Kasumi-1 (cell line): ENCODE results near the gene RAB20.
"Not testable (repeated sequence)": the region's sequence is repeated elsewhere in the genome, so short reads cannot be mapped to it uniquely, and the experiment has no call there.

Experiments
- DNase-seq, 2 experiments: peaks; one replicate each; lab custom pipeline; 2025; lab: John Stamatoyannopoulos, UW

The RAB20 gene

DNA sequence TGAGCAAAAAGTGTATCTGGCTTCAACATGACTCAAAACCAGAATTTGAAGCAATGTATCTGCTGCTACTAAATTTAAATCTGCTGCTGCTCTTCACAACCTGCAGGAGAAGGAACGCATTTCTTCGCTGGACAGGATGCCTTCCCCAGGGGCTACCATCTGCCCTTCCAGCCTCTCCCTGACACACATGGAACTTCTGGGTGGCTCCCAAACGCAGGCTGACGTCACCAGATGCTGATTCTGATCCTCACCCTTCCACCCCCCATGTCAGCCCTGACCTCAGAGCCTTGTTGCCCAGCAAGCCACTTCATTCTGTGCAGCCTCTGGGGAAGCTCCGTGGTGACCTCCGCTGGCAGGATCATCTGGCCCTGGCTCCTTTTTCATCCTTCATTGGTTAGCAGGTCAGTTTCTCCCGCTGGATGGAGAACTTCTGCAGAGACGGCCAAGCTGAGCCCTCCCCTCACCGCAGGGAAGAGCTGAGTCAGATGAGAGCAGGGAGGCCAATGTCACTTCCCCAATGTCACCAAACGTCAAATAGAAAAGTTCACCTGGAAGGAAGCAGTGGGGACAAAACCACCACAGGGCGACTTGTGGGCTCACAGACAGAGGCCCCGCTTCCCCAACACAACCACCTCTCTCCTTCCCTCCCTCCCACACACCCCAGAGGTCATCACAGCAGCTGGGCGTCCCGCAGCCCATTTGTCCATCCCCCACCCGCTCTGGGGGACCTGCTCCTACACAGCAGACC lies 14.0 kb upstream of the RAB20 start:
- peak; percentile 43 to 74 for DNase-seq

DNA sequence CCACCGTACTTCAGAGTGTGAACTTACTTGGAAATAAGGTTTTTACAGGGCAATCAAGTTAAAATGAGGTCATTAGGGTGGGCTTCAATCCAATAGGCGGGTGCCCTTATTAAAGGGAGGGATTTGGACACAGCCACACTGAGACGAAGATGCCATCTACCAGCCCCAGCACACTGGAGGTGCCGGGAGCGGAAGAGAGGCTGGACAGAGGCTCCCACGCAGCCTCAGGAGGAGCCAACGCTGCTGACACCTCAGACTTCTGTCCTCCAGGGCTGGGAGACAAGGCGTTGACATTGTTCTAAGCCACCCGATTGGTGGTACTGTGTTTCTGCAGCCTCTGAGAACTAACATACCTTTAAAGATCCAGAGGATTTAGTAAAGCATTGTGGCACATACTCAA lies 12.6 kb upstream of the RAB20 start:
- no peak for DNase-seq

DNA sequence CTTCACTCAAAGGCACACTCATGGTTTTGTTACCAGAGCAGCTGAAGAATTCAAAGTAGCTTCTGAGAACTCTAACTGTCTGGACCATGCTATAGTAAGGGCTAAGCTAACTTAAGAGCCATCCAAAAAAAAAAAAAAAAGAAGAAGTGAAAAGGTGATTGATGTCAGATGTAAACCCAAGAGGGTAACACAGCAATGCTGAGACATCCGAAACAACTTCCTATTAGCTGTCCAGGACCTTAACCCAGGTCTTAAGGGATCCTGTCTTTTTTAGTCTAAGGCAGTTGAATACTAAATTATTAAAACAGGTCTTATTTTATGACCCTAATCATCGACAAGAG lies 11.2 kb upstream of the RAB20 start:
- no peak for DNase-seq

GRCh38 chr13:110571896-110572777 lies 10.6 kb upstream of the RAB20 start:
- DNase-seq, result no peak

- no peak for DNase-seq
Observed at GRCh38 chr13:110570886-110571285, 9.4 kb upstream of the RAB20 start.

DNA sequence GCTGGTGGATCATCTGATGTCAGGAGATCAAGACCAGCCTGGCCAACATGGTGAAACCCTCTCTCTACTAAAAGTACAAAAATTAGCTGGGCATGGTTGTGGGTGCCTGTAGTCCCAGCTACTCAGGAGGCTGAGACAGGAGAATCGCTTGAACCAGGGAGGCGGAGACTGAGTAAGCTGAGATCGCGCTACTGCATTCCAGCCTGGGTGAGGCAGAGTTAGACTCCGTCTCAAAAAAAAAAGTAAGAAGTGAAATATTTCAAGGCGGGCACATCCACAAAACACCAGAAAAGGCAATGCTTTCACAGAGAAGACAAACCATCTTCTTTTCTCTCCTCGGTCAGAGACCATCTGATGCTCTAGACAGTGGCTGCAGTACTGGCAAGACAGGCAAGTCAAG lies 8.4 kb upstream of the RAB20 start:
- DNase-seq, result not testable (repeated sequence)

- DNase-seq, result no peak
Observed at GRCh38 chr13:110568612-110569011, 7.1 kb upstream of the RAB20 start.

DNA sequence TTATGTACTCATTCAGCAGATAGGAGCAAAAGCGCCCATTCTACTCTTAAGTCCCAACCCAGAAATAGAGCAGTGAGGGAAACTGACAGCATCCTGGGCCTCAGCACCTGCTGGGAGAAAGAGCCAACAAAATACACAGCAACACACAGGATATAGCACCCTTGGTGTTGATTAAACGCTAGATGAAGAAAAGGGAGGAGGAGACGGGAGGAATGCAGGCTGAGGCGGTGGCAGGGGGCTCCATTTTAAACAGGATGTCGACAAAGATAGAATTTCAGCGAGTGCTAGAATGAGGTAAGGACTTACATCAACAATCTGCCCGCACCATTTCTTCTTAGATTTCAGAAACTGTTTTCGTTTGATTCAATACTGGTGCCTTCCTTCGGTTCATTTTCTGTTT lies 4.6 kb upstream of the RAB20 start:
- no peak for DNase-seq

- peak; percentile 8 to 21 for DNase-seq
Observed at GRCh38 chr13:110565296-110565695, 3.8 kb upstream of the RAB20 start.

DNA sequence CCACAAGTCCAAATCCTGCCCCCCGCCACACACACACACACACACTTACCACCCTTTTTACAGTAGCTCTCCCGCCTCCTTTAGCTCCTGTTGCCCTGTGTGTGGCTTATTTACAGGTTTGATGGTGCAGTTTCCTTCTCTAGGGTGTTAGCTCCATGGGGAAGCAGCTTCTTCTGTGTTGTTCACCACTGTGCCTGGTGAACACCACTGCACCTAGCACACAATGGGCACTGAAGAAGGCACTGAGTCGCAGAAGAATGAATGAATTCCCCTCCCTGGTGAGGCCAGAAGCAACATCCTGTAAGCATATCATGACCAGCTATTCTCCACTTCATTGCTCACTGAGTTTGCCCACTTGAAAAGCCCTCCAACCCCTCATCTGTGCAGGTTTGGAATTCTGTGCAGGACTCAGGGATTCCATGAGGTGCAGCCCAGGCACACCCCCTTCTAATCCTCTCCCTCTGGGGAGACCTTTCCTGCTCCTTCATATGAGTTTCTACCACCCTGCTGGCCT lies 3.0 kb upstream of the RAB20 start:
- no peak for DNase-seq

DNA sequence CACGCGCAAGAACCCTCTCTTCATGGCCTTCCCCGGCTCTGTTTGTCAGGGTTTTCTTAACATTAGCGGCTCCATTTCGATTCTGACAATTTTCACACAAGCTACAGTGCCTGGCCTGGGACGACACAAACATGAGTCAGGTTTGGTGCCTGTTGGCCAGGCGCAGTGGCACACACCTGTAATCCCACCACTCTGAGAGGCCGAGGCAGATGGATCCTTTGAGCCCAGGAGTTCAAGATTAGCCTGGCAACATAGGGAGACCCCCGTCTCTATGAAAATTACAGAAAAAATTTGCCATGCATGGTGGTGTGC lies 1.9 kb upstream of the RAB20 start:
- no peak for DNase-seq

DNA sequence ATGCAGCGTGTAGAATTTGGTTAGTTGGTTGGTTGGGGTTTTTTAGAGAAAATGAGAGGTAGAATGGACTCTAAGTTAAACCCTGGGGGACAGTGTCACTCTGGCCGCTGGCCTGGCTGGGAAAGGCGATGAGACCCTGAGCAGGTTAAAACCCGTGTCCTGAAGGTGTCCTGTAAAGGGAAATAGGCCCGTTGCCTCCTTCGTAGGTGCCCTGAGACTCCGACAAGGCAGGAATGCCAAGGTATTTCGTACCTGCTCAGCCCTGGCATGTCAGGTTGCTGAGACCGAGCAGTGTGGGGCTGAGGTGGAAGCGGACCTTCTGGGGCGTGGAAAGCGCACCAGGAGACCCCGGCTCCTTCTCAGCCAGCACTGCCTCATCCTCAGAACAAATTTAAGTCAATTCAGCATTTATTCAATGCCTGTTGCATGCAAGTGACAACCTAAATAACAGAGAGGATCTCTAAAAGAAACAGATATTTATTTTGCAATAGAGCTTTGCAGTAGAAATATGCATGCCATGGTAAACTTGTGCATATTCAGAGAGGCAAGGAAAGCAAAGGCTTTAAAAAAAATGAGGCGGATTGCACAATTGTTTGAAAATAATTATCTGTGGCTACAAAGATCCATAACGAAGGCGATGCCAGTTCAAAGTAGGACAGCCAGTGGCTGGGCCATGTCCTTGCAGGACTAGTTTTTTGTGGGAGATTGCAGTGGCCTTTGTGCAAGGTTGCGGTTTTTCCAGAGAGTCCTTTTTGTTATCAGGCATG lies 1.4 kb upstream of the RAB20 start:
- DNase-seq, result no peak

DNA sequence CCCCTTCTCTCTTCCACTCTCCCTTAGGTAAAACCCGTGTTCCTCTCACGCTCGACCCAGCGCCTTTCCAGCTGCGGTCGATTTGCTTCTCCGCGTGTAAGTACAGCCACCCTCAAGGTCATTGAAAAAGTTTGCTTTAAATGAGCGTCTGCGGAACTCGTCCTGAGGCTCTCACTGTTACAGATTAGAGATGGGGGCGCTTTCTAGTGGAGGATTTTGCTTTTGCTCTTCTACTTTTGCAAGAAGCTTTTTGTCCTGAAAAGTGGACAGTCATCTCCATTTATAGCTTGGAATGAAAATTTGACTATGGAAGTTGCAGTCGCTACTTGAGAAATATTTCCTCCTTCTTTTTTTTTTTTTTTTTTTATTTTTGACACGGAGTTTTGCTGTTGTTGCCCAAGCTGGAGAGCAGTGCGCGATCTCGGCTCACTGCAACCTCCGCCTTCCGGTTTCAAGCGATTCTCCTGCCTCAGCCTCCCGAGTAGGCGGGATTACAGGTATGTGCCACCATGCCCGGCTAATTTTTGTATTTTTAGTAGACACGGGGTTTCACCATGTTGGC lies 595 bp upstream of the RAB20 start:
- DNase-seq, result peak; percentile 61 to 72

- DNase-seq, result peak; percentile 20 to 23
Observed at GRCh38 chr13:110560601-110561343, 750 bp downstream of the RAB20 start.

DNA sequence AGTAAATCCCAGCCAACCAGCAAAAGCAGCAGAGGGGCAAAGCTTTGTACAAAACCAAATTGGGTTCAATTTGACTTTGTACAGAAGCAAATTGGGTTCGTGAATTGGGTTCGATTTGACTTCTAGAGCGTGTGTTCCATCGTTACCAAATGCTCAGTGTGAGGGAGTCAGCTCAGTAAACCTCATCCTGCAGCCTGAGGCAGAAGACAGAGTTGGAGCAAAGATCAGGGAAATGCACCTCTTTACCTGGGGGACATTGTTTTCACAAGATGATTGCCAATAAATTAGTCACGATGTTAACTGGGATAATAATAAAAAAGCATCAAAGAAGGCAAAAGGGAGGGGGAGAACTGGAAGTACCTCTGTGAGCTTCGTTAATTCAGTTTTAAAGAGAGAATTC lies 1.5 kb downstream of the RAB20 start:
- no peak for DNase-seq

GRCh38 chr13:110559429-110559943 lies 2.0 kb downstream of the RAB20 start:
- DNase-seq, result no peak

GRCh38 chr13:110557610-110558305 lies 3.8 kb downstream of the RAB20 start:
- DNase-seq, result no peak

GRCh38 chr13:110557082-110557481 lies 4.4 kb downstream of the RAB20 start:
- no peak for DNase-seq

GRCh38 chr13:110556224-110556606 lies 5.3 kb downstream of the RAB20 start:
- DNase-seq, result no peak

- DNase-seq, result peak; percentile 72 to 74
Observed at GRCh38 chr13:110555601-110556223, 5.8 kb downstream of the RAB20 start.
